Stomach (tissue), 4 donors: Measurements from ENCODE around the gene KLHDC3.

Experiments used
- POLR2A ChIP-seq, 4 donors: fragments of 450-650 bp; IDR thresholded peaks; one replicate each; pipeline ENCODE4 v1.6.1; 2016; ENCODE audit warnings: antibody characterized with exemption in 4 of 4, control low read depth in 2 of 4, mild to moderate bottlenecking in 1 of 4, moderate library complexity in 1 of 4
- TF ChIP-seq, protein P1 (sequence below), 7 experiments: fragments of 450-650 bp in 4 of 7; fragments of 200-600 bp in 3 of 7; sonication (generic) in 3 of 7; IDR thresholded peaks; one replicate each; pipeline ENCODE4 v1.5.1; 2016 to 2019; ENCODE audit warnings: antibody characterized with exemption in 7 of 7, control low read depth in 2 of 7, mild to moderate bottlenecking in 1 of 7

DNA sequence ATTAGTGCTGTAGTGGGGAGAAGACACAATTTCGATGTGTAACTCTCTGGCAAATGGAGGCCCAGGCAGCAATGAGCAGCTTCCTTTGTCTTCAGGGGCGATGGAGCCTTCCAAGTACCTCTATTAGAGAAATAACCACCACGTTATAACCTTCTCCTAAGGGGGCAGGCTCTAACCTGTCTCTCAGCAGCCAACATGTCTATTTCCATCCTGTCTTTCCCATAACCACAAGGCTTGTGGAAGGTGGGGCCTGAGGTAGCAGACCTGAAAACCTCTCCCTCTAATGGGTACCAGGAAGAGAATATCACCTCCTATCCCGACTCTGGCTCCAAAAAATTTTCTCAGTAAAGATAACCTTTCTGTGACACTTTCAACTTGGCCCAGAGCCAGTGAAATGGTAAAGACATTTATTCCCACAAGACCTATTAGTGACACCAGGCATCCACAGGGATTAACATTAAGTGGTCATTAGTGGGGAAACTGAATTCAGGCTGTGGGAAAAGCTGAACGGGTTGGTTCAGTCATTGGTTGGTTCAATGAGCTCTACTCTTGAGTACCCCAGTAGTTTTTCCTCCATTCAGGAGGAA, 39.0 kb upstream of the KLHDC3 start:
- no peak for TF ChIP-seq POLR2A (IDR thresholded peaks at IDR 0.05)
- TF ChIP-seq, protein P1, sequence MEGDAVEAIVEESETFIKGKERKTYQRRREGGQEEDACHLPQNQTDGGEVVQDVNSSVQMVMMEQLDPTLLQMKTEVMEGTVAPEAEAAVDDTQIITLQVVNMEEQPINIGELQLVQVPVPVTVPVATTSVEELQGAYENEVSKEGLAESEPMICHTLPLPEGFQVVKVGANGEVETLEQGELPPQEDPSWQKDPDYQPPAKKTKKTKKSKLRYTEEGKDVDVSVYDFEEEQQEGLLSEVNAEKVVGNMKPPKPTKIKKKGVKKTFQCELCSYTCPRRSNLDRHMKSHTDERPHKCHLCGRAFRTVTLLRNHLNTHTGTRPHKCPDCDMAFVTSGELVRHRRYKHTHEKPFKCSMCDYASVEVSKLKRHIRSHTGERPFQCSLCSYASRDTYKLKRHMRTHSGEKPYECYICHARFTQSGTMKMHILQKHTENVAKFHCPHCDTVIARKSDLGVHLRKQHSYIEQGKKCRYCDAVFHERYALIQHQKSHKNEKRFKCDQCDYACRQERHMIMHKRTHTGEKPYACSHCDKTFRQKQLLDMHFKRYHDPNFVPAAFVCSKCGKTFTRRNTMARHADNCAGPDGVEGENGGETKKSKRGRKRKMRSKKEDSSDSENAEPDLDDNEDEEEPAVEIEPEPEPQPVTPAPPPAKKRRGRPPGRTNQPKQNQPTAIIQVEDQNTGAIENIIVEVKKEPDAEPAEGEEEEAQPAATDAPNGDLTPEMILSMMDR (IDR thresholded peaks at IDR 0.05): no peak
